WTC11 (cell line): ENCODE results near the gene LMOD3. TPM values are rescaled to one million over a fixed set of nuclear protein-coding genes. Genes with fewer than 3 reads are reported as not detected.

Source experiments
- ATAC-seq: fragments of 200-7000 bp; cut with Tn5 transposase; 2 replicates; pipeline ENCODE4 v1.10.0; 2021; ENCODE audit warnings: mild to moderate bottlenecking, moderate library complexity
- CTCF ChIA-PET: fragments of 300-600 bp; sonication (Branson Sonifier 250); formaldehyde crosslinking; loops from one replicate; lab custom pipeline; 2021; ENCODE audit warnings: antibody characterized with exemption; lab: Charles Lee
- POLR2A ChIA-PET: fragments of 350-600 bp; sonication (Branson Sonifier 250); formaldehyde crosslinking; loops from one replicate; lab custom pipeline; 2021; ENCODE audit warnings: antibody characterized with exemption; lab: Charles Lee
- DNase-seq: peaks from one replicate; pipeline ENCODE4 v3.0.0; 2021; ENCODE audit warnings: low spot score
- H3K27ac Mint-ChIP-seq: 2 replicates; pipeline ENCODE4 v1.8.0; 2021; ENCODE audit warnings: mixed read lengths
- H3K27me3 Mint-ChIP-seq: 2 replicates; pipeline ENCODE4 v1.8.0; 2021; ENCODE audit warnings: low read depth, mild to moderate bottlenecking, moderate library complexity, mixed read lengths
- H3K36me3 Mint-ChIP-seq: 2 replicates; pipeline ENCODE4 v1.8.0; 2021; ENCODE audit warnings: mixed read lengths
- H3K4me1 Mint-ChIP-seq: 2 replicates; pipeline ENCODE4 v1.8.0; 2022; ENCODE audit warnings: mixed read lengths
- H3K4me3 Mint-ChIP-seq: 2 replicates; pipeline ENCODE4 v1.8.0; 2021; ENCODE audit warnings: mild to moderate bottlenecking, moderate library complexity, mixed read lengths
- H3K9me3 Mint-ChIP-seq: 2 replicates; pipeline ENCODE4 v1.8.0; 2021; ENCODE audit warnings: mixed read lengths
- CDX4 ChIP-seq: fragments of 250-450 bp; sonication (Bioruptor Pico); IDR thresholded peaks from 2 replicates; pipeline ENCODE4 v1.9.0; 2021; ENCODE audit warnings: moderate library complexity, mild to moderate bottlenecking, inconsistent platforms, borderline replicate concordance
- FOXJ3 ChIP-seq: sonication (generic); formaldehyde crosslinking; IDR thresholded peaks from 2 replicates; pipeline ENCODE4 v1.9.0; 2021; ENCODE audit warnings: missing genetic modification reagents, mild to moderate bottlenecking, borderline replicate concordance
- GTF2I ChIP-seq: fragments of 250-450 bp; sonication (Bioruptor Pico); conservative IDR thresholded peaks from 2 replicates; pipeline ENCODE4 v1.4.0; 2021; ENCODE audit warnings: mild to moderate bottlenecking
- IRF2 ChIP-seq: sonication (generic); formaldehyde crosslinking; IDR thresholded peaks from 2 replicates; pipeline ENCODE4 v1.8.0; 2022; ENCODE audit warnings: low read depth, missing genetic modification reagents, borderline replicate concordance
- MXD4 ChIP-seq: fragments of 250-450 bp; sonication (Bioruptor Pico); IDR thresholded peaks from 2 replicates; pipeline ENCODE4 v1.8.0; 2021; ENCODE audit warnings: mild to moderate bottlenecking, moderate library complexity, borderline replicate concordance
- NFATC4 ChIP-seq: fragments of 250-450 bp; sonication (Bioruptor Pico); IDR thresholded peaks from 2 replicates; pipeline ENCODE4 v1.9.0; 2021; ENCODE audit warnings: mild to moderate bottlenecking
- PRRX2 ChIP-seq: fragments of 250-450 bp; sonication (Bioruptor Pico); IDR thresholded peaks from 2 replicates; pipeline ENCODE4 v1.8.0; 2021; ENCODE audit warnings: mild to moderate bottlenecking
- RORB ChIP-seq: fragments of 250-450 bp; sonication (Bioruptor Pico); IDR thresholded peaks from 2 replicates; pipeline ENCODE4 v1.9.0; 2021; ENCODE audit warnings: mild to moderate bottlenecking
- TCF7 ChIP-seq: sonication (generic); formaldehyde crosslinking; IDR thresholded peaks from 2 replicates; pipeline ENCODE4 v1.8.0; 2022; ENCODE audit warnings: mild to moderate bottlenecking, low read depth, missing genetic modification reagents, moderate library complexity
- ZBTB43 ChIP-seq: sonication (generic); formaldehyde crosslinking; IDR thresholded peaks from 2 replicates; pipeline ENCODE4 v1.8.1; 2023; ENCODE audit warnings: mild to moderate bottlenecking, missing genetic modification reagents
- ZNF121 ChIP-seq: sonication (generic); formaldehyde crosslinking; IDR thresholded peaks from 2 replicates; pipeline ENCODE4 v1.8.0; 2023; ENCODE audit warnings: missing genetic modification reagents
- ZNF263 ChIP-seq: sonication (generic); formaldehyde crosslinking; IDR thresholded peaks from 2 replicates; pipeline ENCODE4 v1.8.1; 2022; ENCODE audit warnings: low read depth, mild to moderate bottlenecking, moderate library complexity, missing genetic modification reagents
- ZNF317 ChIP-seq: sonication (generic); formaldehyde crosslinking; IDR thresholded peaks from 2 replicates; pipeline ENCODE4 v1.8.1; 2023; ENCODE audit warnings: low read depth, mild to moderate bottlenecking, moderate library complexity, missing genetic modification reagents, borderline replicate concordance
- ZNF396 ChIP-seq: fragments of 250-450 bp; sonication (Bioruptor Pico); IDR thresholded peaks from 2 replicates; pipeline ENCODE4 v1.8.0; 2021; ENCODE audit warnings: mild to moderate bottlenecking, moderate library complexity, borderline replicate concordance
- ZNF512 ChIP-seq: sonication (generic); formaldehyde crosslinking; IDR thresholded peaks from 2 replicates; pipeline ENCODE4 v1.8.1; 2022; ENCODE audit warnings: missing genetic modification reagents, borderline replicate concordance
- total RNA-seq: library from RNA; stranded (reverse); gene quantifications from 3 replicates; pipeline ENCODE4 v1.2.3, GENCODE V29; 2021
- TF ChIP-seq, protein P1 (sequence below): sonication (generic); formaldehyde crosslinking; IDR thresholded peaks from 2 replicates; pipeline ENCODE4 v1.8.0; 2022; ENCODE audit warnings: mild to moderate bottlenecking, missing genetic modification reagents
- TF ChIP-seq, protein P2 (sequence below): sonication (generic); formaldehyde crosslinking; IDR thresholded peaks from 2 replicates; pipeline ENCODE4 v1.8.1; 2023; ENCODE audit warnings: mild to moderate bottlenecking, missing genetic modification reagents, moderate library complexity
- TF ChIP-seq, protein P3 (sequence below): sonication (generic); formaldehyde crosslinking; IDR thresholded peaks from 2 replicates; pipeline ENCODE4 v1.8.1; 2023; ENCODE audit warnings: mild to moderate bottlenecking, missing genetic modification reagents

LMOD3 gene
- total RNA-seq, 1 experiment from 2014 or later, result not detected

DNA sequence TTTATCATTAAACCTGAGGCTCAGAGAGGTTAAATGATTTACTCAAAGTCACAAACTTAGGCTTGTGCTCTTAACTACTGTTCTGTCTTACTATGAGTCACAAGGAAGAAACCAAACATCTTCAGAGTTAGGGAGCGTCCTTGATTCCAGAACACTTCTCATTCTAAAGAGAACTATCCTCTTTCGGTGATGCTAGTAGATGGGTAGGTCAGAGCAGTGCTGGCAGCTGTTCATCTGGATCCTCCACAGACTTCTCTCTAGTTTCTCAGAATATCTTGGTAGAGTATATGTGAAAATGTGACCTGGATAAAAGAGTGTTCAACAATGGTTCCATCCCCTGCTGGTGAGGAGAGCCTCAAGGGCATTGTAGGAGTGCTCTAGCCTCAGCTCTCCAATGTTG, 34.3 kb downstream of the LMOD3 start:
- no peak overlapping the region for H3K4me3 Mint-ChIP-seq

DNA sequence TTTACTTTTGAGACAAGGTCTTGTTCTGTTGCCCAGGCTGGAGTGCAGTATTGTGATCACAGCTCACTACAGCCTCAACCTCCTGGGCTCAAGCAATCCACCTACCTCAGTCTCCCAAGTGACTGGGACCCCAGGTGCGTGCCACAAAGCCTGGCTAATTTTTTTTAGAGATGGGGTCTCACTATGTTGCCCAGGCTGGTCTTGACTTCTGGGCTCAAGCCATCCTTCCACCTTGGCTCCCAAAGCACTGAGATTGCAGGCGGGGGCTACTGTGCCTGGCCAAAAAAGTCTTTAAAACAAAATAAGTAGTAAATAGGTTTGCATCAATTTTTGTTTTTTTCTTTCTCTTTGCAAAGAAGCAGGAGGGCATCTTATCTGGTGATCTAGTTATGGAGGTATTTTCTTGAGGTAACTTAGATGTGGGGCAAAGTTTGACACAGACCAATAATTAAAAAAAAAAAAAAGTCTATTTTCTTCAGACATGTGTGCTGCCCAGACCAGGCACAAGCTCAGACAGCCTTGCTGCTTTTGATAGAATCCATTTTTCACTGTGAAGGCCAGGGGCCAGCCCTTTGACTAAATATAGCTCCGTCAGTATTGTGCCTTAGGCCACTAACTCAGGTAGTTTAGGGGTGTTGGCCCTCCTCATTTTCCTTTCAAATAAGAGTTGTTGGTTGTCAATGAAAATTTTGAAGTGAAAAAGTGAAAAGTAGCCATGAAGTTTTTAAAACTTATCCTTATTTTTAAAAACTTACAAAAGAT, 35.2 kb downstream of the LMOD3 start:
- ChIA-PET CTCF (no interaction called here), POLR2A (no interaction called here)
- no peak overlapping the region for H3K4me3 Mint-ChIP-seq
- no peak for ATAC-seq
- H3K27ac Mint-ChIP-seq, result no peak overlapping the region
- no peaks in the 10 kb centered on the region for H3K27me3 Mint-ChIP-seq
- no peaks in the 10 kb centered on the region for H3K9me3 Mint-ChIP-seq
- H3K4me1 Mint-ChIP-seq, result peaks cover 53% of the 10 kb centered on the region
- no peak for DNase-seq
- peak; percentile 70; the same call in 1 of the 2 replicates for TF ChIP-seq ZNF121 (CRISPR knock-in tag)
- TF ChIP-seq ZNF317, result no peak
- TF ChIP-seq, all 79 proteins: peak for 1
- no peaks in the 10 kb centered on the region for H3K36me3 Mint-ChIP-seq

More for the DNA sequence above, 34.3 kb downstream of the LMOD3 start:
- ChIA-PET CTCF (no interaction called here), POLR2A (no interaction called here)
- Mint-ChIP-seq H3K9me3 (no peaks in the 10 kb centered on the region), H3K27ac (no peak overlapping the region; the same call in 1 of the 2 replicates), H3K27me3 (no peaks in the 10 kb centered on the region), H3K4me1 (peaks cover 54% of the 10 kb centered on the region), H3K36me3 (no peaks in the 10 kb centered on the region)
- TF ChIP-seq RORB (CRISPR knock-in tag) (no peak), GTF2I (CRISPR knock-in tag) (no peak), NFATC4 (CRISPR knock-in tag) (no peak), CDX4 (CRISPR knock-in tag) (no peak), PRRX2 (no peak), MXD4 (CRISPR knock-in tag) (no peak), ZBTB43 (CRISPR knock-in tag) (no peak), TCF7 (CRISPR knock-in tag) (no peak), IRF2 (no peak), ZNF512 (CRISPR knock-in tag) (no peak), ZNF263 (CRISPR knock-in tag) (no peak), FOXJ3 (CRISPR knock-in tag) (no peak), ZNF396 (CRISPR knock-in tag) (no peak)
- TF ChIP-seq, protein P1, sequence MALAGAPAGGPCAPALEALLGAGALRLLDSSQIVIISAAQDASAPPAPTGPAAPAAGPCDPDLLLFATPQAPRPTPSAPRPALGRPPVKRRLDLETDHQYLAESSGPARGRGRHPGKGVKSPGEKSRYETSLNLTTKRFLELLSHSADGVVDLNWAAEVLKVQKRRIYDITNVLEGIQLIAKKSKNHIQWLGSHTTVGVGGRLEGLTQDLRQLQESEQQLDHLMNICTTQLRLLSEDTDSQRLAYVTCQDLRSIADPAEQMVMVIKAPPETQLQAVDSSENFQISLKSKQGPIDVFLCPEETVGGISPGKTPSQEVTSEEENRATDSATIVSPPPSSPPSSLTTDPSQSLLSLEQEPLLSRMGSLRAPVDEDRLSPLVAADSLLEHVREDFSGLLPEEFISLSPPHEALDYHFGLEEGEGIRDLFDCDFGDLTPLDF, result no peak
- TF ChIP-seq, protein P2, sequence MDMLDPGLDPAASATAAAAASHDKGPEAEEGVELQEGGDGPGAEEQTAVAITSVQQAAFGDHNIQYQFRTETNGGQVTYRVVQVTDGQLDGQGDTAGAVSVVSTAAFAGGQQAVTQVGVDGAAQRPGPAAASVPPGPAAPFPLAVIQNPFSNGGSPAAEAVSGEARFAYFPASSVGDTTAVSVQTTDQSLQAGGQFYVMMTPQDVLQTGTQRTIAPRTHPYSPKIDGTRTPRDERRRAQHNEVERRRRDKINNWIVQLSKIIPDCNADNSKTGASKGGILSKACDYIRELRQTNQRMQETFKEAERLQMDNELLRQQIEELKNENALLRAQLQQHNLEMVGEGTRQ, result no peak
- TF ChIP-seq, protein P3, sequence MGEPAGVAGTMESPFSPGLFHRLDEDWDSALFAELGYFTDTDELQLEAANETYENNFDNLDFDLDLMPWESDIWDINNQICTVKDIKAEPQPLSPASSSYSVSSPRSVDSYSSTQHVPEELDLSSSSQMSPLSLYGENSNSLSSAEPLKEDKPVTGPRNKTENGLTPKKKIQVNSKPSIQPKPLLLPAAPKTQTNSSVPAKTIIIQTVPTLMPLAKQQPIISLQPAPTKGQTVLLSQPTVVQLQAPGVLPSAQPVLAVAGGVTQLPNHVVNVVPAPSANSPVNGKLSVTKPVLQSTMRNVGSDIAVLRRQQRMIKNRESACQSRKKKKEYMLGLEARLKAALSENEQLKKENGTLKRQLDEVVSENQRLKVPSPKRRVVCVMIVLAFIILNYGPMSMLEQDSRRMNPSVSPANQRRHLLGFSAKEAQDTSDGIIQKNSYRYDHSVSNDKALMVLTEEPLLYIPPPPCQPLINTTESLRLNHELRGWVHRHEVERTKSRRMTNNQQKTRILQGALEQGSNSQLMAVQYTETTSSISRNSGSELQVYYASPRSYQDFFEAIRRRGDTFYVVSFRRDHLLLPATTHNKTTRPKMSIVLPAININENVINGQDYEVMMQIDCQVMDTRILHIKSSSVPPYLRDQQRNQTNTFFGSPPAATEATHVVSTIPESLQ, result no peak
- ATAC-seq, result no peak
- DNase-seq, result no peak
